Measurements from ENCODE around the gene MAMDC4.
A peak's percentile ranks its signal among the peaks of the same experiment; 100 is the strongest.
"Not testable (repeated sequence)": the region's sequence is repeated elsewhere in the genome, so short reads cannot be mapped to it uniquely, and the experiment has no call there.

Gene MAMDC4

GRCh38 chr9:136881691-136882108, 29.6 kb downstream of the MAMDC4 start:
- ChIA-PET POLR2A (interaction anchor here (1.0 to 1.1 kb wide), 3 partner anchors 14 to 35 kb away, joined by 3 to 5 read pairs (median 3); no protein-coding TSS in a partner anchor), CTCF (no interaction called here)
- DNase-seq (ENCODE audit: extremely low spot score), result no peak
- TF ChIP-seq SUZ12 (IDR thresholded peaks at IDR 0.05) (no peak), FOXK2 (IDR thresholded peaks at IDR 0.05) (no peak), FOXM1 (IDR thresholded peaks at IDR 0.05; ENCODE audit: borderline replicate concordance) (no peak), SP1 (IDR thresholded peaks at IDR 0.05) (no peak), ARNT (IDR thresholded peaks at IDR 0.05) (no peak), ZNF384 (IDR thresholded peaks at IDR 0.05) (no peak), HDGF (IDR thresholded peaks at IDR 0.05; ENCODE audit: borderline replicate concordance) (no peak), NFRKB (IDR thresholded peaks at IDR 0.05) (no peak), ELF4 (IDR thresholded peaks at IDR 0.05) (no peak), LEF1 (IDR thresholded peaks at IDR 0.05; ENCODE audit: borderline replicate concordance) (no peak), PKNOX1 (IDR thresholded peaks at IDR 0.05) (no peak), TARDBP (IDR thresholded peaks at IDR 0.05) (no peak)

GRCh38 chr9:136882109-136882946, 30.2 kb downstream of the MAMDC4 start:
- CTCF ChIA-PET, result no interaction called here
- POLR2A ChIA-PET, result interaction anchor here (0.9 to 1.1 kb wide), 4 partner anchors 14 to 35 kb away, joined by 3 to 5 read pairs (median 3); partner anchors contain the start of gene EDF1
- no peak for TF ChIP-seq ARNT (IDR thresholded peaks at IDR 0.05)
- no peak for TF ChIP-seq TARDBP (IDR thresholded peaks at IDR 0.05)
- TF ChIP-seq PKNOX1 (IDR thresholded peaks at IDR 0.05), result no peak
- no peak for TF ChIP-seq LEF1 (IDR thresholded peaks at IDR 0.05; ENCODE audit: borderline replicate concordance)
- DNase-seq (ENCODE audit: extremely low spot score), result no peak

GRCh38 chr9:136882947-136883283, 30.8 kb downstream of the MAMDC4 start:
- DNase-seq (ENCODE audit: extremely low spot score); CTCF ChIA-PET: not testable (repeated sequence)
- POLR2A ChIA-PET, result interaction anchor here (0.9 kb wide), 1 partner anchor 17 kb away, joined by 3 read pairs; the partner anchor contains the start of gene EDF1

- POLR2A ChIA-PET; CTCF ChIA-PET; DNase-seq (ENCODE audit: extremely low spot score): not testable (repeated sequence)
Measured at GRCh38 chr9:136883670-136884069, 31.5 kb downstream of the MAMDC4 start.

GRCh38 chr9:136885950-136886578, 33.9 kb downstream of the MAMDC4 start, which contains the start of gene TRAF2:
Gene TRAF2, plus strand, starts transcription at chr9:136886516. Its CDS starts 12,225 bp downstream, at chr9:136898741.
- POLR2A ChIA-PET, result interaction anchor here (0.7 to 1.4 kb wide), 9 partner anchors 9 to 158 kb away, joined by 3 to 5 read pairs (median 3); partner anchors contain the start of gene EDF1
- peak; percentile 100 for DNase-seq (ENCODE audit: extremely low spot score)
- TF ChIP-seq HDGF (IDR thresholded peaks at IDR 0.05; ENCODE audit: borderline replicate concordance), result no peak
- TF ChIP-seq SP1 (IDR thresholded peaks at IDR 0.05), result no peak
- peak; percentile 100 for TF ChIP-seq PKNOX1 (IDR thresholded peaks at IDR 0.05)
- no peak for TF ChIP-seq TARDBP (IDR thresholded peaks at IDR 0.05)
- peak; percentile 14; the same call in 1 of the 2 replicates for TF ChIP-seq FOXM1 (IDR thresholded peaks at IDR 0.05; ENCODE audit: borderline replicate concordance)
- no peak for TF ChIP-seq ZNF384 (IDR thresholded peaks at IDR 0.05)
- no peak for TF ChIP-seq LEF1 (IDR thresholded peaks at IDR 0.05; ENCODE audit: borderline replicate concordance)
- no peak for TF ChIP-seq FOXA1 (IDR thresholded peaks at IDR 0.05)
- TF ChIP-seq L3MBTL2 (conservative IDR thresholded peaks at IDR 0.05), result peak; percentile 70
- no peak for TF ChIP-seq ARNT (IDR thresholded peaks at IDR 0.05)
- no peak for TF ChIP-seq SUZ12 (IDR thresholded peaks at IDR 0.05)
- CTCF ChIA-PET, result interaction anchor here (0.8 kb wide), 1 partner anchor 101 kb away, joined by 4 read pairs; no protein-coding TSS in a partner anchor

GRCh38 chr9:136886610-136887597, 34.8 kb downstream of the MAMDC4 start:
- ChIA-PET CTCF (interaction anchor here (0.8 kb wide), 1 partner anchor 102 kb away, joined by 4 read pairs; no protein-coding TSS in a partner anchor), POLR2A (interaction anchor here (0.7 to 1.4 kb wide), 8 partner anchors 8 to 159 kb away, joined by 3 to 5 read pairs (median 4); partner anchors contain the start of gene EDF1)
- peak; percentile 47 for DNase-seq (ENCODE audit: extremely low spot score)
- TF ChIP-seq ZNF384 (IDR thresholded peaks at IDR 0.05) (no peak), BHLHE40 (IDR thresholded peaks at IDR 0.05; ENCODE audit: borderline replicate concordance) (no peak), NFRKB (IDR thresholded peaks at IDR 0.05) (no peak), CTBP1 (IDR thresholded peaks at IDR 0.05; ENCODE audit: borderline replicate concordance) (no peak), SP1 (IDR thresholded peaks at IDR 0.05) (no peak), LEF1 (IDR thresholded peaks at IDR 0.05; ENCODE audit: borderline replicate concordance) (no peak), SUZ12 (IDR thresholded peaks at IDR 0.05) (no peak), FOXM1 (IDR thresholded peaks at IDR 0.05; ENCODE audit: borderline replicate concordance) (no peak), ARNT (IDR thresholded peaks at IDR 0.05) (no peak), ELF4 (IDR thresholded peaks at IDR 0.05) (no peak), TARDBP (IDR thresholded peaks at IDR 0.05) (no peak), FOXA1 (IDR thresholded peaks at IDR 0.05) (no peak), L3MBTL2 (conservative IDR thresholded peaks at IDR 0.05) (no peak), HDGF (IDR thresholded peaks at IDR 0.05; ENCODE audit: borderline replicate concordance) (no peak), PKNOX1 (IDR thresholded peaks at IDR 0.05) (no peak), FOXK2 (IDR thresholded peaks at IDR 0.05) (no peak)
